Activated naive CD4-positive, alpha-beta T cell treated with anti-CD3 and anti-CD28 coated beads, Interleukin-2, amount 10 ng/mL, durations not matched to agents 7 days and 5 days (primary cell): ENCODE data around the gene FRYL.
"Not testable (repeated sequence)": the region's sequence is repeated elsewhere in the genome, so short reads cannot be mapped to it uniquely, and the experiment has no call there.

Source experiments
- CTCF ChIA-PET: fragments of 350-600 bp; sonication (Branson Sonifier 250); formaldehyde crosslinking; loops from one replicate; lab custom pipeline; 2021; ENCODE audit warnings: antibody characterized with exemption; lab: Charles Lee
- DNase-seq: peaks from one replicate; pipeline ENCODE4 v3.0.0-alpha.2; 2020
- H3K27ac Mint-ChIP-seq: one replicate; pipeline ENCODE4 v1.8.0; 2021; ENCODE audit warnings: mild to moderate bottlenecking, moderate library complexity, mixed read lengths
- H3K27me3 Mint-ChIP-seq: one replicate; pipeline ENCODE4 v1.8.0; 2021; ENCODE audit warnings: mild to moderate bottlenecking, mixed read lengths
- H3K36me3 Mint-ChIP-seq: one replicate; pipeline ENCODE4 v1.8.0; 2021; ENCODE audit warnings: mixed read lengths
- H3K4me1 Mint-ChIP-seq: one replicate; pipeline ENCODE4 v1.8.0; 2021; ENCODE audit warnings: mixed read lengths
- H3K4me3 Mint-ChIP-seq: one replicate; pipeline ENCODE4 v1.8.0; 2021; ENCODE audit warnings: mild to moderate bottlenecking, moderate library complexity, mixed read lengths
- H3K9me3 Mint-ChIP-seq: one replicate; pipeline ENCODE4 v1.8.0; 2021; ENCODE audit warnings: mixed read lengths

The FRYL gene

DNA sequence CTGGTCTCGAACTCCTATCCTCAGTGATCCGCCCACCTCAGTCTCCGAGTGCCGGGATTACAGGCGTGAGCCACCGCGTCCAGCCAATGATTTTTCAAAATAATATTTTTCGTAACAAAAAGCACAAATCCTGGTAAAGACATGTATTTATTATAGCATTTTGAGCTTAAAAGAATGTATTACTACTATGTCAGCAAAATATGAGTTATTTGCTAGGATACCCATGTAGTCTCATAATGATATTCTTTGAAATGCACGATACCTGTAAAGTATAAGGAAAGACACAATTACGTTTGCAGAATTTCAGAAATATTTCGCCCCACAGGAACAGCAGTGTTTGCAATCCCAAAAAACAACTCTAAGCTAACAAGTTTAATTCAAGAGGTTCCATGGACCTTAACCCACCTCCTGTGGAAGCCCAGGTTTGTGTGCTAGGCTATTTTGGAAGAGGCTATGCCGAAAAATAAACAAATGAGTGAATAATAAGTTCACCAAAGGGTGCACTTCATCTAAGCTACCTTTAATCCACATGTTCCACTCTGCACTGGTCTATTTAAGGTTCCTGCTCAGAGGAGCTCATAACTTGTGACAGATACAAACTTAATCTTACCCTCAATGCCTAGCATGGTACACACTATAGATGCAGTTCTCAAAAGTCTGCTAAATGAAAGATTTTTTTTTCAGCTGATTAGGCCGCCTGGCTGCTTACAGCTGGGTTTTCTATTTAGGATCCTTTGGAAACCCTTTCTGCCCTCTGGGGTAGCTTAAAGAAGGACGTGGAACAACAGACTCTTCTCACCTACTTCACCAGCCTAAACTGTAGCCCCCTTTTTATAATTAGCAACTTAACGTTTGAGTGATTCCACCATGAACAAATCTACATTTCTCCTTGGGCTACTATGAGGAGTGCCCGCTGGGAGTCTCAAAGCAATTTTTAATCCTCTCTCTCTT, 5.0 kb downstream of the FRYL start:
- no peak overlapping the region for H3K27ac Mint-ChIP-seq

DNA sequence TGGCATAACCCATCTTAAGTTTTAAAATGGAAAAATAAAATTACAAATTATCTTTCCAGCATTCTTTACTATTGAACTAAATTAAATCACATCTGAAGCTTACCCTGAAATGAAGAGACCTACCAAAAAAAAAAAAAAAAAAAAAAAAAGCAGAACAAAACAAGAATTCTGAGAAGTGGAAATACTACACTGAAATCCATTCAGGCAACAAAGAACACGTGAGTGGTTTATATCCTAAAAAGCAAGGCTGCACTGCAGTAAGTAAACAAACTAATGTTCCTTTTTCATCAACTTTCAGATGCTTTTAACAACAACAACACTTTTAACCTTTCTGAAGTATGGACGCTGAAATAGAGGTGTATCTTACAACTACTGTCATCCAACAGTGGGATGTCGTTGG, 7.5 kb downstream of the FRYL start:
- no peak for DNase-seq
- H3K9me3 Mint-ChIP-seq = peaks cover 1% of the 10 kb centered on the region
- H3K4me3 Mint-ChIP-seq = no peak overlapping the region
- H3K4me1 Mint-ChIP-seq = peaks cover 61% of the 10 kb centered on the region
- H3K36me3 Mint-ChIP-seq = peaks cover 40% of the 10 kb centered on the region
- no peaks in the 10 kb centered on the region for H3K27me3 Mint-ChIP-seq
- CTCF ChIA-PET = no interaction called here
- H3K27ac Mint-ChIP-seq = no peak overlapping the region

More for the DNA sequence above, 5.0 kb downstream of the FRYL start:
- CTCF ChIA-PET = no interaction called here
- H3K27me3 Mint-ChIP-seq = no peaks in the 10 kb centered on the region
- H3K4me3 Mint-ChIP-seq = no peak overlapping the region
- DNase-seq = no peak
- H3K4me1 Mint-ChIP-seq = peaks cover 67% of the 10 kb centered on the region
- peaks cover 43% of the 10 kb centered on the region for H3K36me3 Mint-ChIP-seq
- H3K9me3 Mint-ChIP-seq = no peaks in the 10 kb centered on the region

DNA sequence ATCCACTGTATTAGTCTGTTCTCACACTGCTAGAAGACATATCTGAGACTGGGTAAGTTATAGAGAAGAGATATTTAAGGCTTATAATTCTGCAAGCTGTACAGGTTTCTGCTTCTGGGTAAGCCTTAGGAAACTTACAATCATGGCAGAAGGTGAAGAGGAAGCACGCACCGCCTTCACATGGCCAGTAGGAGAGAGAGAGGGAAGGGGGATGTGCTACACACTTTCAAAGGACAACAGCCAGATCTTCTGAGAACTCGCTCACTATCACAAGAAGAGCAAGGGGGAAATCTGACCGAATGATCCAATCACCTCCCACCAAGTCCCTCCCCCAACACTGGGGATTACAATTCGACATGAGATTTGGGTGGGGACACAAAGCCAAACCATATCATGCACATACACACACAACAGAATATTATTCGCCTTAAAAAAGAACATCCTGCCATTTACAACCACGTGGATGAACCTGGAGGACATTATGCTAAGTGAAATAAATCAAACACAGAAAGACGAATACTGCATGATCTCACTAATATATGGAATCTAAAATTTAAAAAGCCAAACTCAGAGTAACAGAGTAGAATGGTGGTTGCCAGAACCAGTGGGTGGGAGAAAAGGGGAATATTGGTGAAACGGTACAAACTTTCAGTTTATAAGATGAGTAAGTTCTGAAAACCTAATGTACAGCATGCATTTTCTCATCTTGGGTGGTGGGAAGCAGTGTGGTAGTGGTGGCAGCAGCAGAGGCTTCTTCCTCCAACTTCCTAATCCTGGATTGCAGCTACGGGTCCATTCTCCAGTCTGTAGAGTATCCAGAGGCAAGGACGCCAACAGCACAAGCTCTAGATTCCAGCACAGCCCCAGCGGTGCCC, 12.8 kb downstream of the FRYL start:
- peaks cover 35% of the 10 kb centered on the region for H3K36me3 Mint-ChIP-seq
- H3K9me3 Mint-ChIP-seq = peaks cover 7% of the 10 kb centered on the region
- peak overlapping the region; percentile 20 for H3K27ac Mint-ChIP-seq
- H3K4me1 Mint-ChIP-seq = peaks cover 35% of the 10 kb centered on the region
- no peaks in the 10 kb centered on the region for H3K27me3 Mint-ChIP-seq
- H3K4me3 Mint-ChIP-seq = no peak overlapping the region
- CTCF ChIA-PET = interaction anchor here (0.6 kb wide), 1 partner anchor 178 kb away, joined by 4 read pairs; no protein-coding TSS in a partner anchor
- no peak for DNase-seq

DNA sequence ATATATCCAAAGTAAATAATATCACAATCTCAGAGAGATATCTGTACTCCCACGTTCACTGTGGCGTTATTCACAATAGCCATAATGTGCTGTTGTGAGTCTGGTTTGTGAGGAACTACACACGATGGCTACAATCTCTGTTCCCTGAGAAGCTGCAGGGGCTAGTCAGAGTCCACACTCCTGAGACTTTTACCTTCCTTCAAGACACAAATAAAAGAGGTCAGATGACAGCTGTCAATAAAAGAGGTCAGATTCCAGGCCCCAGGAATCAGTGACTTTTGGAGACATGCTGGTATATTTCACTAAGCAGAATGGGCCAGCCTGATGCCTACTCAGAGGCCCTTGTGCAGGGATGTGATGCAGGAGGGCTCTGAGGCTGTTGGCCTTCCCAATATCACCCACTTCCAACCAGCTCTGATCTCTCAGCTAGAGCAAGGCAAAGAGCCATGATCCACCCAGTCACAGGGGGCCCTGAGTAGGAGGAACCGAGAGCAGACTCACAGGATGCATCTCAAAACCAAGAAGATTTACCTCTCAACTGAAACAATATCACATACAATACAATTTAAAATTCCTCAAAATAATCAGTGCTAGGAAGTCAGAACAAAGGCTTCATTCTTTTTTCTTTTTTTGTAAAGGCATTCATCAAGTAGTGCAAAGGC, 13.8 kb downstream of the FRYL start:
- Mint-ChIP-seq H3K4me3 (no peak overlapping the region), H3K4me1 (peaks cover 34% of the 10 kb centered on the region), H3K9me3 (peaks cover 7% of the 10 kb centered on the region), H3K36me3 (peaks cover 37% of the 10 kb centered on the region), H3K27ac (no peak overlapping the region), H3K27me3 (no peaks in the 10 kb centered on the region)
- CTCF ChIA-PET = no interaction called here
- DNase-seq = no peak

DNA sequence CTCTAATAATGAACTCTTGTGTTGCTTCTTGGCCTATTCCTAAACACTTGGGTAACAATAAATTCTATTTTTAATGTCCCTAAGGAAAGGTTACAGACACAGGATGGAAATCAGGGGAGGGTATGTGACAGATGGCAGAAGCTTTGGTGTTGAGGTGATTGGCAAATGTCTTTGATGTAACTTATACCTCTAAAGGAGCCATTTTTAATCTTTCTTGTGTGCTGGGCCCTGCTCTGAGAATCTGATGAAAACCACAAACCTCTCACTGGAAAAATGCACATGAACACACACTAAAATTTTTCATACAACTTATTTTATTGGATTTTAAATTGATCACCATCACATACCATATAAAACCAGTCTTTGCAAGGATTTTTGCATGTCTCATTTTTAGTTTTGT, 17.7 kb downstream of the FRYL start:
- Mint-ChIP-seq H3K27me3 (no peaks in the 10 kb centered on the region), H3K4me3 (no peak overlapping the region), H3K4me1 (peaks cover 23% of the 10 kb centered on the region), H3K36me3 (peaks cover 34% of the 10 kb centered on the region), H3K9me3 (peaks cover 10% of the 10 kb centered on the region), H3K27ac (no peak overlapping the region)
- no peak for DNase-seq
- CTCF ChIA-PET = interaction anchor here (0.9 kb wide), 1 partner anchor 11 kb away, joined by 3 read pairs; no protein-coding TSS in a partner anchor

DNA sequence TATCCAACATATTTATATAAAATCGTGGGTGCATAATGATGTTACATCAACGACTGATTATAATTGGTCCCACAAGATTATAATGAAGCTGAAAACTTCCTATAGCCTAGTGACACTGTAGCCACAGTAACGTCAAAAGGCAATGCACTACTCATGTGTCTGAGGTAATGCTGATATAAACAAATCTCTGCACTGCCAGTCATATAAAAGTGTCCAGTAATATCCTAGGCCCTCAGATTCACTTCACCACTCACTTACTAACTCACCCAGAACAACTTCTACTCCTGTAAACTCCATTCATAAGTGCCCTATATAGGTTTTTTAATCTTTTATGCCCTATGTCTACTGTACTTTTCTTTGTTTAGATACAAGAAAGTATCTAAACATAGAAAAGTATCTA, 18.8 kb downstream of the FRYL start:
- no peak for DNase-seq
- Mint-ChIP-seq H3K27ac (no peak overlapping the region), H3K4me3 (no peak overlapping the region), H3K9me3 (peaks cover 5% of the 10 kb centered on the region), H3K27me3 (no peaks in the 10 kb centered on the region), H3K36me3 (peaks cover 29% of the 10 kb centered on the region), H3K4me1 (peaks cover 20% of the 10 kb centered on the region)
- CTCF ChIA-PET = no interaction called here

DNA sequence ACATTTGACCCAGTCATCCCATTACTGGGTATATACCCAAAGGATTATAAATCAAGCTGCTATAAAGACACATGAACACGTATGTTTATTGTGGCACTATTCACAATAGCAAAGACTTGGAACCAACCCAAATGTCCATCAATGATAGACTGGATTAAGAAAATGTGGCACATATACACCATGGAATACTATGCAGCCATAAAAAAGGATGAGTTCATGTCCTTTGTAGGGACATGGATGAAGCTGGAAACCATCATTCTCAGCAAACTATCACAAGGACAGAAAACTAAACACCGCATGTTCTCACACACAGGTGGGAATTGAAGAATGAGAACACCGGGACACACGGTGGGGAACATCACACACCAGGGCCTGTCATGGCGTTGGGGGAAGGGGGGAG, 21.4 kb downstream of the FRYL start:
- H3K27ac Mint-ChIP-seq, DNase-seq, CTCF ChIA-PET, H3K4me1 Mint-ChIP-seq, H3K27me3 Mint-ChIP-seq, H3K4me3 Mint-ChIP-seq, H3K9me3 Mint-ChIP-seq: not testable (repeated sequence)
- H3K36me3 Mint-ChIP-seq = peaks cover 28% of the 10 kb centered on the region

DNA sequence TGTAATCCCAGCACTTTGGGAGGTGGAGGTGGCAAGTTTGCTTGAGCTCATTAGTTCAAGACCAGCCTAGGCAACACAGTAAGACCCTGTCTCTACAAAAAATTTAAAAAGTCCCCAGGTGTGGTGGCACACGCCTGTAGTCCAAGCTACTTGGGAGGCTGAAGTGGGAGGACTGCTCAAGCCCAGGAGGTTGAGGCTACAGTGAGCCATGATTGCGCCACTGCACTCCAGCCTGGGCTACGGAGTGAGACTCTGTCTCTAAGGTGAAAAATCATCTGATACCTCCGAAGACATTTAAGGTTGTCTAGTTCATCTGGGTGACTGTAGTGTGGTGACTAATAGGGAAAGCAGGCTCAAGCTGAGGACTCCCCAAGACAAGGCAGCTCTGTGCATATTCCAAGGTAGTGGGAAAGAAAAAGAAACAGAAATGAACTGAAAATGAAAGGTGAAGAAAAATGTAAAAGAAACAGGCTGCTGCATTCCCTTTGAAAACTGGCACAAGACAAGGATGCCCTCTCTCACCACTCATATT, 23.3 kb downstream of the FRYL start:
- no peak for DNase-seq
- Mint-ChIP-seq H3K4me1 (peaks cover 9% of the 10 kb centered on the region), H3K27ac (no peak overlapping the region), H3K9me3 (peaks cover 5% of the 10 kb centered on the region), H3K4me3 (no peak overlapping the region), H3K27me3 (no peaks in the 10 kb centered on the region), H3K36me3 (peaks cover 26% of the 10 kb centered on the region)
- CTCF ChIA-PET = no interaction called here

DNA sequence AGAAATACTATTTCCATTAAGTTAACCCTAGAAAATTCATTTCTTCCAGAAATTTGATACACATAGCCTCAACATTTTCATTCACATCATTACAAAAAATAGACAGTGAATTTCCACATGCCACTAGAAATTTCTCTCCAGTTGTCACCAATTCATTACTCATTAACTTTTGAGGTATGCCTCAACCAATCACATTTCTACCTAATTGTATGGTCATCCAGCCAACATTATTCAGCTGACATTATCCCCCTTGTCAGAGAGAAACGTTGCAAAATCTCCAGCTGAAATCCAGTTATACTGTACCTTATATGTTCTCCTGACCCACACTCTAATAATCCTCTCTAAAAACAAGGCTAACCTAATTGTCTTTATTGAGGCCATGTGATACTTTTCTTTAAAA, 24.8 kb downstream of the FRYL start:
- Mint-ChIP-seq H3K4me1 (peaks cover 13% of the 10 kb centered on the region), H3K36me3 (peaks cover 20% of the 10 kb centered on the region), H3K9me3 (peaks cover 5% of the 10 kb centered on the region), H3K27ac (no peak overlapping the region), H3K27me3 (no peaks in the 10 kb centered on the region), H3K4me3 (no peak overlapping the region)
- no peak for DNase-seq
- CTCF ChIA-PET = no interaction called here

DNA sequence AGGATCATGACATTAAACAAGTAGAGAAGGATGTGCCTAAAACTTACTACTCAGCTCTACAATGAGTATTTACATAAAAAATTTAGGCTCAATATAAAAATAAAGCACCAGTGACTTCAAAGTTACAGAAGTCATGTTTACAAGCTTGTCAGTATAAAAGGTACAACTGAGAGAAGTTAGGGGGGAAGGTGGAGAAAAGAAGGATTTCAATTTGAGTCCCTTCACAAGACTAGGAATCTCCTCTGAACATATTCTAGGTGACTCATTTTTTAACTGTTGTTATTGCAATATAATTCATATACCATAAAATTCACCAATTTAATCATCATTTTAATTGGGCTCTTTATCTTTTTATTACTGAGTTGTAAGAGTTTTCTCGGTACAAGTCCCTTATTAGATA, 26.9 kb downstream of the FRYL start:
- Mint-ChIP-seq H3K9me3 (no peaks in the 10 kb centered on the region), H3K4me3 (no peak overlapping the region), H3K27ac (no peak overlapping the region), H3K27me3 (no peaks in the 10 kb centered on the region), H3K4me1 (peaks cover 24% of the 10 kb centered on the region), H3K36me3 (peaks cover 18% of the 10 kb centered on the region)
- no peak for DNase-seq
- CTCF ChIA-PET = interaction anchor here (0.6 kb wide), 1 partner anchor 556 kb away, joined by 3 read pairs; no protein-coding TSS in a partner anchor

DNA sequence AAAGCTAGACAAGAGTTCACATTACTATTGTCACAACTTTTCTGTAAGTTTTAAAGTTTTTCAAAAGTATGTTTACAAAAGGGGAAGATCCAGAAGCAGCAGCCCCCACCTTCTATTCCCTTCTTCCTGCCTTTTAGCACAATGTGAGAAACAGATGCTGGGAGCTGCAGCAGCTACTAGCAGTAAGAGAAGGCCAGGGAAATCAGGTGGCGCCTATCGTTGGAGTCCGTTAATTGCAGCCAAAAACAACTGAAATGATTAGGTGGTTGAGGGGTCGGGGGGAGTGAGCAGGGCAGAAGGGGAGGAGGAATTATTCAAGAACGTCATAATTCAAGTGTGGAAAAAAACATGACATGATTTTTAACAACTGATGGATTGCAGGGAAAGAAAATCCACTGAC, 27.4 kb downstream of the FRYL start:
- H3K27me3 Mint-ChIP-seq = no peaks in the 10 kb centered on the region
- no peak for DNase-seq
- CTCF ChIA-PET = interaction anchor here (0.6 kb wide), 1 partner anchor 555 kb away, joined by 3 read pairs; no protein-coding TSS in a partner anchor
- no peak overlapping the region for H3K27ac Mint-ChIP-seq
- no peaks in the 10 kb centered on the region for H3K9me3 Mint-ChIP-seq
- H3K4me1 Mint-ChIP-seq = peaks cover 25% of the 10 kb centered on the region
- H3K36me3 Mint-ChIP-seq = peaks cover 18% of the 10 kb centered on the region
- no peak overlapping the region for H3K4me3 Mint-ChIP-seq

DNA sequence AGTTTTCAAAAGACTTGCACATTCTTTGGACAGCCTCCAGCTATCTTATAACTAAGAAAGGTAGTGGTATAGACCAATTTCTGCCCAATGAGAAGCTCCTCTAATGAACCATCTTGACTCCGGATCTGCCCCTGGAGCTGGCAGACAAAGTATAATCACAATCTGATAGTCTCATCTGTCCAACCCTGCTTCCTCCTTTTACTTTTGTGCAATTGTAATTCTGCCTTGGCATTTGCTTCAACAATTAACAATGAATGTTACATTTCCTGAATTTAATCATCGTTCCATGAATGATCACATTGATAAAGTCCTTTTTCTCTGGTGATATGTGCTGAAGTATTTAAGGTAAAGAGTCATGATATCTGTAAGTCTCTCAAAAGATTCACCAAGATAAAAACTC, 27.8 kb downstream of the FRYL start:
- Mint-ChIP-seq H3K9me3 (no peaks in the 10 kb centered on the region), H3K36me3 (peaks cover 18% of the 10 kb centered on the region), H3K4me1 (peaks cover 28% of the 10 kb centered on the region), H3K27ac (no peak overlapping the region), H3K4me3 (no peak overlapping the region), H3K27me3 (no peaks in the 10 kb centered on the region)
- CTCF ChIA-PET = no interaction called here
- DNase-seq = no peak

DNA sequence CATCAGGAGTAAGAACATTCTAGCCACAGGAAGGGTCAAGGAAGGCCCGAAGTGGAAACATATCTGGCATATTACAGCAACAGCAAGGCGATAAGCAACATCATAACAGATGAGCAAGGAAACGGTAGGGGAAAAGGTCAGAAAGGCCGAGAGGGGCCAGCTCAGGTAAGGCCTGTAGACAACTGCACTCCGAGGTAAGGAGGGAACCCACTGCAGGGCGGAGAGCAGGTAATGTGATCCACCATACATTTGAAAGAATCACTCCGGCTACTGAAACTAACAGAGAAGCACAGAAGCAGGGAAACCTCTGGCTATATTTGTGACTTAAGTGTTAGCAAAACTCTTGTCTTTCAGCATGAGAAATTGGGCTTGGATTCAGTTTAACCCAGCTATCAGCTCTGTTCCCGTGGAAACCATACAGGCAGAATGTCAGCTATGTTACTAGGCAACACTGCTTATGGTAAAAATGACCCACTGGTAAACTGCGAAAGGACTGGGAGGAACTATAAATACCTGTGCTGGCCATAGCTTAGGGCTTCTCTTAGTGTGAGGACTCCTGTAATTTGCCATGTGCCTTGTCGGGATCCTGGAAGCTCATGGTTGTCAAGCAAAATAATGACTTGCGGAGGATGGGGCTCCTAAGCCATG, 31.0 kb downstream of the FRYL start:
- no peak for DNase-seq
- H3K36me3 Mint-ChIP-seq = peaks cover 12% of the 10 kb centered on the region
- no peak overlapping the region for H3K4me3 Mint-ChIP-seq
- no peak overlapping the region for H3K27ac Mint-ChIP-seq
- H3K27me3 Mint-ChIP-seq = no peaks in the 10 kb centered on the region
- CTCF ChIA-PET = no interaction called here
- peaks cover 39% of the 10 kb centered on the region for H3K4me1 Mint-ChIP-seq
- H3K9me3 Mint-ChIP-seq = no peaks in the 10 kb centered on the region
